A549 (cell line): ENCODE results near the gene IP6K1.

ENCODE experiments used
- CEBPB ChIP-seq, 2 experiments: fragments of >200 bp in 1 of 2; sonication (Bioruptor Twin) in 1 of 2; formaldehyde crosslinking in 1 of 2; IDR thresholded peaks; 2 replicates each; pipeline ENCODE4 v1.6.1; 2012 to 2016
- CTCF ChIP-seq: fragments of >200 bp; sonication (Bioruptor Twin); formaldehyde crosslinking; IDR thresholded peaks from 3 replicates; pipeline ENCODE4 v1.5.1; 2016
- HMGXB4 ChIP-seq: fragments of 250-450 bp; sonication (Bioruptor Pico); IDR thresholded peaks from 2 replicates; pipeline ENCODE4 v1.5.0; 2021; ENCODE audit warnings: mild to moderate bottlenecking, moderate library complexity, borderline replicate concordance
- JUN ChIP-seq, 2 experiments: fragments of >200 bp; sonication (Bioruptor Twin); formaldehyde crosslinking; IDR thresholded peaks; 2 replicates in 1 of 2; 3 replicates in 1 of 2; pipeline ENCODE4 v1.6.1; 2016 to 2017
- POLR2A ChIP-seq: IDR thresholded peaks from 2 replicates; pipeline ENCODE4 v1.6.1; 2012; ENCODE audit warnings: mild to moderate bottlenecking, low read length
- USF2 ChIP-seq: fragments of 450-650 bp; IDR thresholded peaks from 2 replicates; pipeline ENCODE4 v1.6.1; 2014; ENCODE audit warnings: antibody characterized with exemption

GRCh38 chr3:49707113-49707480 is 79.2 kb downstream of the IP6K1 start:
- no peak for TF ChIP-seq CEBPB (IDR thresholded peaks at IDR 0.05)
- no peak for TF ChIP-seq CTCF
- no peak for TF ChIP-seq HMGXB4 (CRISPR knock-in tag)
- no peak for TF ChIP-seq POLR2A
- no peak for TF ChIP-seq USF2
- no peak for TF ChIP-seq JUN (IDR thresholded peaks at IDR 0.05)
